Right lobe of liver (tissue), 4 donors: ENCODE results near the gene CDKN1A.

ENCODE experiments used
- POLR2A ChIP-seq: fragments of 450-650 bp; IDR thresholded peaks from one replicate; pipeline ENCODE4 v1.6.1; 2017; ENCODE audit warnings: antibody characterized with exemption, mild to moderate bottlenecking
- TF ChIP-seq, protein P1 (sequence below), 4 donors: fragments of 200-600 bp in 3 of 4; fragments of 450-650 bp in 1 of 4; IDR thresholded peaks; one replicate each; pipeline versions ENCODE4 v1.5.1 to v1.8.0; 2016 to 2022; ENCODE audit warnings: antibody characterized with exemption in 4 of 4, mild to moderate bottlenecking in 2 of 4
- donor health status: DM: no; HTN: no; CAD: no.
- donor health status: DM: no; HTN: no; CAD: no.
- donor health status: DM: no; HTN: yes; CAD: no.

DNA sequence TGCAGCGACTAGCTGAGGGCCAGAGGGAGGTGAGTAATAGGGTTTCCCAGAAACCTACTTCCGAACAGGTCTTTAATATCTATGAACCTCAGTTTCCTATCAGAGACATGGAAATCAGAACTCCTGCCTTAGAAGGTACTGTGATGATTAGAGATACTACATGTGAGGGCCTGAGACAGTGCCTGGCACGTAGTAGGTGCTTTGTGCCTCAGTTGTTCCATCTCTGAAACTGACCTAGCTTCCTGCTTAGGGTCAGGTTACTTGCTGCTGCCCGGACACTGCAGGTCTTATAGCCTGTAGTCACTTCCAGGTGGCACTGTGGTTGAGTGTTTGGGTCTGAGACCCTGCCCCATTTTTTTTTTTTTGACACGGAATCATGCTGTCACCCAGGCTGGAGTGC, 40.0 kb downstream of the CDKN1A start:
- TF ChIP-seq, protein P1, sequence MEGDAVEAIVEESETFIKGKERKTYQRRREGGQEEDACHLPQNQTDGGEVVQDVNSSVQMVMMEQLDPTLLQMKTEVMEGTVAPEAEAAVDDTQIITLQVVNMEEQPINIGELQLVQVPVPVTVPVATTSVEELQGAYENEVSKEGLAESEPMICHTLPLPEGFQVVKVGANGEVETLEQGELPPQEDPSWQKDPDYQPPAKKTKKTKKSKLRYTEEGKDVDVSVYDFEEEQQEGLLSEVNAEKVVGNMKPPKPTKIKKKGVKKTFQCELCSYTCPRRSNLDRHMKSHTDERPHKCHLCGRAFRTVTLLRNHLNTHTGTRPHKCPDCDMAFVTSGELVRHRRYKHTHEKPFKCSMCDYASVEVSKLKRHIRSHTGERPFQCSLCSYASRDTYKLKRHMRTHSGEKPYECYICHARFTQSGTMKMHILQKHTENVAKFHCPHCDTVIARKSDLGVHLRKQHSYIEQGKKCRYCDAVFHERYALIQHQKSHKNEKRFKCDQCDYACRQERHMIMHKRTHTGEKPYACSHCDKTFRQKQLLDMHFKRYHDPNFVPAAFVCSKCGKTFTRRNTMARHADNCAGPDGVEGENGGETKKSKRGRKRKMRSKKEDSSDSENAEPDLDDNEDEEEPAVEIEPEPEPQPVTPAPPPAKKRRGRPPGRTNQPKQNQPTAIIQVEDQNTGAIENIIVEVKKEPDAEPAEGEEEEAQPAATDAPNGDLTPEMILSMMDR (IDR thresholded peaks at IDR 0.05), result no peak
- no peak for TF ChIP-seq POLR2A
